Hepatocyte (in vitro differentiated cells): Measurements from ENCODE around the gene HS3ST3B1. TPM values are rescaled to one million over a fixed set of nuclear protein-coding genes. Genes with fewer than 3 reads are reported as not detected.

Source experiments
- DNase-seq: peaks from one replicate; pipeline ENCODE4 v3.0.0-alpha.2; 2016; ENCODE audit warnings: low spot score
- H2AFZ ChIP-seq: fragments of 200-600 bp; sonication (generic); 2 replicates; pipeline ENCODE4 v1.6.0; 2016; ENCODE audit warnings: antibody characterized with exemption, mild to moderate bottlenecking
- H3K27ac ChIP-seq: fragments of 200-600 bp; sonication (generic); 2 replicates; pipeline ENCODE4 v1.5.1; 2016; ENCODE audit warnings: mild to moderate bottlenecking
- H3K27me3 ChIP-seq: fragments of 200-600 bp; sonication (generic); 2 replicates; pipeline ENCODE4 v1.6.1; 2016
- H3K36me3 ChIP-seq: fragments of 200-600 bp; sonication (generic); replicated peaks from 2 replicates; pipeline ENCODE4 v1.5.1; 2016; ENCODE audit warnings: low read depth; ENCODE audit not compliant: insufficient read depth
- H3K4me1 ChIP-seq: fragments of 200-600 bp; sonication (generic); 2 replicates; pipeline ENCODE4 v1.5.1; 2016; ENCODE audit warnings: mild to moderate bottlenecking, moderate library complexity; ENCODE audit not compliant: insufficient read depth
- H3K4me2 ChIP-seq: fragments of 200-600 bp; sonication (generic); 2 replicates; pipeline ENCODE4 v1.6.0; 2016
- H3K4me3 ChIP-seq: fragments of 200-600 bp; sonication (generic); 2 replicates; pipeline ENCODE4 v1.5.1; 2016; ENCODE audit warnings: mild to moderate bottlenecking
- H3K79me2 ChIP-seq: fragments of 200-600 bp; sonication (generic); 2 replicates; pipeline ENCODE4 v1.6.0; 2017; ENCODE audit warnings: mild to moderate bottlenecking
- H3K9me2 ChIP-seq: fragments of 200-600 bp; sonication (generic); replicated peaks from 2 replicates; pipeline ENCODE4 v1.6.0; 2017; ENCODE audit warnings: mild to moderate bottlenecking; ENCODE audit not compliant: insufficient read depth
- H3K9me3 ChIP-seq: fragments of 200-600 bp; sonication (generic); 2 replicates; pipeline ENCODE4 v1.5.1; 2016; ENCODE audit warnings: low read depth, mild to moderate bottlenecking
- H4K20me1 ChIP-seq: fragments of 200-600 bp; sonication (generic); 2 replicates; pipeline ENCODE4 v1.6.0; 2016; ENCODE audit warnings: mild to moderate bottlenecking; ENCODE audit not compliant: insufficient read depth, poor library complexity, severe bottlenecking
- EZH2 ChIP-seq: fragments of 200-600 bp; sonication (generic); IDR thresholded peaks from 2 replicates; pipeline ENCODE4 v1.6.1; 2016; ENCODE audit warnings: antibody characterized with exemption, mild to moderate bottlenecking, borderline replicate concordance
- EZH2phosphoT487 ChIP-seq: fragments of 200-600 bp; sonication (generic); IDR thresholded peaks from one replicate; pipeline ENCODE4 v1.6.1; 2018; ENCODE audit warnings: antibody characterized with exemption, mild to moderate bottlenecking, low read depth, moderate library complexity; ENCODE audit not compliant: unreplicated experiment, severe bottlenecking
- WGBS: methylation state at CpG from one replicate; pipeline ENCODE4 v1.1.6; 2016; ENCODE audit warnings: low lambda C conversion rate; ENCODE audit errors: missing lambda C conversion rate; 5-methylcytosine and 5-hydroxymethylcytosine counted together
- polyA plus RNA-seq: library from polyadenylated mRNA; unstranded; fragments of >200 nt; fragmentation: Nextera tagmentation; extraction: Ambion mirVana; gene quantifications from 2 replicates; pipeline ENCODE4 v1.2.1, GENCODE V29; 2016
- total RNA-seq: library from RNA; depleted of rRNA; stranded (reverse); fragments of >200 nt; gene quantifications from 2 replicates; pipeline ENCODE4 v1.2.3, GENCODE V29; 2014
- TF ChIP-seq, protein P1 (sequence below): fragments of 200-600 bp; sonication (generic); IDR thresholded peaks from 2 replicates; pipeline ENCODE4 v1.5.1; 2016; ENCODE audit warnings: antibody characterized with exemption, mild to moderate bottlenecking; ENCODE audit not compliant: poor library complexity

The HS3ST3B1 gene
- total and polyA plus RNA-seq, 2 experiments from 2014 or later, result 3.7 to 5.8 TPM

- TF ChIP-seq EZH2 (no peak), EZH2phosphoT487 (no peak)
- TF ChIP-seq, protein P1, sequence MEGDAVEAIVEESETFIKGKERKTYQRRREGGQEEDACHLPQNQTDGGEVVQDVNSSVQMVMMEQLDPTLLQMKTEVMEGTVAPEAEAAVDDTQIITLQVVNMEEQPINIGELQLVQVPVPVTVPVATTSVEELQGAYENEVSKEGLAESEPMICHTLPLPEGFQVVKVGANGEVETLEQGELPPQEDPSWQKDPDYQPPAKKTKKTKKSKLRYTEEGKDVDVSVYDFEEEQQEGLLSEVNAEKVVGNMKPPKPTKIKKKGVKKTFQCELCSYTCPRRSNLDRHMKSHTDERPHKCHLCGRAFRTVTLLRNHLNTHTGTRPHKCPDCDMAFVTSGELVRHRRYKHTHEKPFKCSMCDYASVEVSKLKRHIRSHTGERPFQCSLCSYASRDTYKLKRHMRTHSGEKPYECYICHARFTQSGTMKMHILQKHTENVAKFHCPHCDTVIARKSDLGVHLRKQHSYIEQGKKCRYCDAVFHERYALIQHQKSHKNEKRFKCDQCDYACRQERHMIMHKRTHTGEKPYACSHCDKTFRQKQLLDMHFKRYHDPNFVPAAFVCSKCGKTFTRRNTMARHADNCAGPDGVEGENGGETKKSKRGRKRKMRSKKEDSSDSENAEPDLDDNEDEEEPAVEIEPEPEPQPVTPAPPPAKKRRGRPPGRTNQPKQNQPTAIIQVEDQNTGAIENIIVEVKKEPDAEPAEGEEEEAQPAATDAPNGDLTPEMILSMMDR, result no peak
These were observed 86.2 kb downstream of the HS3ST3B1 start for GRCh38 chr17:14387036-14387435.

DNA sequence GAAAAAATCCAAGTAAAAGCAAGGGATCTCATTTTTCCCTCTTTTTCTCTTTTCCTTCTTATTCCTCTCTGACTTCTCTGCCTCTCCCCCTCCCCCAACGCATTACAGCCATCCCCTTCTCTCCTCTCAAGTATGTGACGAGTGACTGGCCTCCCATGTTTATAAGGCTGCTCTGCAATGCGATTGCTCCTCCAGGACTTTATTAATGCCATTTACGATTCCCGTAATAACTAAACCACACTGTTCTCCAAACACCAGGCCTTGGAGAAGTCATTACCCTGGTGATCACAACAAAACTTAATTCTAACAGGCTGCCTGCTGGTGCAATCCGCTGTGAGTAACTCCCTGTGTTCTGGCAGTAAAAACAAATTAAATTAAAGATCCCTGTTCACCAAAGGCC lies 88.8 kb downstream of the HS3ST3B1 start:
- Histone ChIP-seq H3K4me1 (no peaks in the 10 kb centered on the region), H3K9me2 (no peaks in the 10 kb centered on the region), H3K36me3 (no peaks in the 10 kb centered on the region), H2AFZ (no peak overlapping the region), H3K27ac (no peak overlapping the region), H3K27me3 (no peaks in the 10 kb centered on the region), H3K9me3 (no peaks in the 10 kb centered on the region), H4K20me1 (no peaks in the 10 kb centered on the region), H3K4me2 (no peak overlapping the region), H3K4me3 (no peak overlapping the region), H3K79me2 (no peaks in the 10 kb centered on the region)
- no peak for DNase-seq
- TF ChIP-seq EZH2 (no peak), EZH2phosphoT487 (no peak)
- TF ChIP-seq, protein P1, result no peak
- 54% methylated on average over 6 of the region's 6 CpGs for WGBS

More at GRCh38 chr17:14387036-14387435, 86.2 kb downstream of the HS3ST3B1 start:
- Histone ChIP-seq H3K9me3 (no peaks in the 10 kb centered on the region), H3K4me1 (no peaks in the 10 kb centered on the region), H2AFZ (no peak overlapping the region), H3K36me3 (no peaks in the 10 kb centered on the region), H4K20me1 (no peaks in the 10 kb centered on the region), H3K4me2 (no peak overlapping the region), H3K27me3 (no peaks in the 10 kb centered on the region), H3K79me2 (no peaks in the 10 kb centered on the region), H3K9me2 (no peaks in the 10 kb centered on the region), H3K27ac (no peak overlapping the region), H3K4me3 (no peak overlapping the region)
- 67% methylated on average over 7 of the region's 7 CpGs for WGBS
- no peak for DNase-seq

GRCh38 chr17:14393723-14394122 lies 92.8 kb downstream of the HS3ST3B1 start:
- DNase-seq, result no peak
- H3K4me1 ChIP-seq, result no peaks in the 10 kb centered on the region
- no peaks in the 10 kb centered on the region for H3K9me3 ChIP-seq
- H3K27ac ChIP-seq, result no peak overlapping the region
- no peak for TF ChIP-seq EZH2phosphoT487
- TF ChIP-seq, protein P1, result no peak
- TF ChIP-seq EZH2, result no peak
- H3K4me2 ChIP-seq, result no peak overlapping the region
- no peaks in the 10 kb centered on the region for H4K20me1 ChIP-seq
- no peak overlapping the region for H2AFZ ChIP-seq
- no peaks in the 10 kb centered on the region for H3K79me2 ChIP-seq
- no peak overlapping the region for H3K4me3 ChIP-seq
- no peaks in the 10 kb centered on the region for H3K9me2 ChIP-seq
- no peaks in the 10 kb centered on the region for H3K36me3 ChIP-seq
- no peaks in the 10 kb centered on the region for H3K27me3 ChIP-seq

DNA sequence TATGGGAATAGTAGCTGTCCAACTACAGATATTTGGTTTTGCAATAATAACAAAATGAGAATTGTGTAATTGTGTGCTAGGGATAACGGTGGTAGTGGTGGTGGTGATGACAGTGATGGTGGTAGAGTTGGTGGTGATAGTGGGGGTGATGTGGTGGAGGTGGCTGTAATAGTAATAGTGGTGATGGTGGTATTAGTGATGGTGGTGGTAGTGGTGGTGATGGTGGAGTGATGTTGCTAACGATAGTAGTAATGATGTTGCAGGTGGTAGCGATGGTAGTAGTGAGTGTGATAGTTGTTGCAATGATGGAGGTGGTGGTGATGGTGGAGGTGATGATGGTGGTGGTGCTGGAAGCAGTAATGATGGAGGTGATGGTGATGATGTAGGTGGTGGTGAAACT lies 94.4 kb downstream of the HS3ST3B1 start:
- no peaks in the 10 kb centered on the region for H3K9me3 ChIP-seq
- WGBS, result 92% methylated on average over 3 of the region's 3 CpGs

More for the DNA sequence above, 94.4 kb downstream of the HS3ST3B1 start:
- Histone ChIP-seq H3K36me3 (no peaks in the 10 kb centered on the region), H3K79me2 (no peaks in the 10 kb centered on the region), H3K27ac (no peak overlapping the region), H4K20me1 (no peaks in the 10 kb centered on the region), H3K9me2 (no peaks in the 10 kb centered on the region), H3K27me3 (no peaks in the 10 kb centered on the region), H3K4me3 (no peak overlapping the region), H3K4me2 (no peak overlapping the region), H3K4me1 (no peaks in the 10 kb centered on the region), H2AFZ (no peak overlapping the region)
- no peak for DNase-seq
- TF ChIP-seq, protein P1, result no peak
- TF ChIP-seq EZH2 (no peak), EZH2phosphoT487 (no peak)
